ENCODE data around the gene PSEN1.

Gene PSEN1

GRCh38 chr14:73250781-73251500, 114.6 kb downstream of the PSEN1 start:
- DNase-seq: no peak
- Histone ChIP-seq H3K9me3 (ENCODE audit: control insufficient read depth, low read length) (no peaks in the 10 kb centered on the region), H3K27ac (ENCODE audit: insufficient read depth, low read length, poor library complexity, severe bottlenecking) (no peak overlapping the region), H3K4me1 (ENCODE audit: control insufficient read depth, insufficient read depth, low read length, poor library complexity, severe bottlenecking) (peaks cover 3% of the 10 kb centered on the region), H3K27me3 (replicated peaks; ENCODE audit: control insufficient read depth, insufficient read depth, low read length, poor library complexity, severe bottlenecking) (no peaks in the 10 kb centered on the region), H3K4me3 (ENCODE audit: insufficient read depth, low read depth, low read length, poor library complexity, severe bottlenecking) (no peak overlapping the region), H3K36me3 (ENCODE audit: control insufficient read depth, insufficient read depth, low read length) (no peaks in the 10 kb centered on the region)

DNA sequence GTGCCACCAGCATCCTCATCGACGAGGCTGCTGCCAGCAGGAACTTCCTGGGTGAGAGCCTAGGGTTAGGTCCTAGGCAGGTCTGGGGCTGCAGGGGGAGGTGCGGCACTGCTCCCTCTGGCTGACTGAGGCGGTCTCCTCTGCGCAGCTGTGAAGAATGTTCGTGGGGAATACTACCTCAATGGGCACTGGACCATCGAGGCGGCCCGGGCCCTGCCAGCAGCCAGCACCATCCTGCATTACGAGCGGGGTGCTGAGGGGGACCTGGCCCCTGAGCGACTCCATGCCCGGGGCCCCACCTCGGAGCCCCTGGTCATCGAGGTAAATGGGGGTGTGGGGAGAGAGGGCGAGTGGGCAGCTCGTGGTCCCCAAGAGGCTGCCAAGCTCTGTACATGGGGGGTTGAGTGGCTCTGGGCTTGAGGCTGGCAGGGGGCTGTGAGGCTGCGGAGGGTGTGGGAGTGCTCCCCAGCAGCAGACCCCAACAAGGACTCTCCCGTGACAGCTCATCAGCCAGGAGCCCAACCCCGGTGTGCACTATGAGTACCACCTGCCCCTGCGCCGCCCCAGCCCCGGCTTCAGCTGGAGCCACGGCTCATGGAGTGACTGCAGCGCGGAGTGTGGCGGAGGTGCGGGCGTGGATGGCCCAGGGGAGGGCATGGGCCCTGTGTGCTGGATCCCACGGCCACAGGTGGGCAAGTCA, 115.4 kb downstream of the PSEN1 start:
- no peaks in the 10 kb centered on the region for H3K27me3 ChIP-seq (replicated peaks; ENCODE audit: control insufficient read depth, insufficient read depth, low read length, poor library complexity, severe bottlenecking)
- H3K4me3 ChIP-seq (ENCODE audit: insufficient read depth, low read depth, low read length, poor library complexity, severe bottlenecking): no peak overlapping the region
- H3K4me1 ChIP-seq (ENCODE audit: control insufficient read depth, insufficient read depth, low read length, poor library complexity, severe bottlenecking): no peaks in the 10 kb centered on the region
- H3K36me3 ChIP-seq (ENCODE audit: control insufficient read depth, insufficient read depth, low read length): no peaks in the 10 kb centered on the region
- no peaks in the 10 kb centered on the region for H3K9me3 ChIP-seq (ENCODE audit: control insufficient read depth, low read length)
- no peak overlapping the region for H3K27ac ChIP-seq (ENCODE audit: insufficient read depth, low read length, poor library complexity, severe bottlenecking)
- no peak for DNase-seq

GRCh38 chr14:73252491-73253322, 116.4 kb downstream of the PSEN1 start:
- no peak overlapping the region for H3K27ac ChIP-seq (ENCODE audit: insufficient read depth, low read length, poor library complexity, severe bottlenecking)
- H3K4me3 ChIP-seq (ENCODE audit: insufficient read depth, low read depth, low read length, poor library complexity, severe bottlenecking): no peak overlapping the region
- no peaks in the 10 kb centered on the region for H3K4me1 ChIP-seq (ENCODE audit: control insufficient read depth, insufficient read depth, low read length, poor library complexity, severe bottlenecking)
- H3K36me3 ChIP-seq (ENCODE audit: control insufficient read depth, insufficient read depth, low read length): no peaks in the 10 kb centered on the region
- DNase-seq: no peak
- no peaks in the 10 kb centered on the region for H3K27me3 ChIP-seq (replicated peaks; ENCODE audit: control insufficient read depth, insufficient read depth, low read length, poor library complexity, severe bottlenecking)
- H3K9me3 ChIP-seq (ENCODE audit: control insufficient read depth, low read length): no peaks in the 10 kb centered on the region

DNA sequence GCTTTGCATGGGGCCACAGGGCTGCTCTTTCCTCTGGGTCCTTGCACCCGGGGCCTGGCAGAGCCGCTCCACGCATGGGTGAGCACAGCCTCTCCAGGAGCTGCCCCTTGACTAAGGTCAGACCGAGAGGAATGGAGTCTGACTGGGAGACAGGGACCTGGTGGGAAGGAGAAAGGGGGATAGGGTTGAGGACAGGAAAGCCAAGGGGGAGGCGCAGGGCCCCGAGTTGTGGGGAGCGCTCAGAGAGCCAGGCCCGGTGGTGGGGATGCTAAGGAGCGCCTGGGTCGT, 117.0 kb downstream of the PSEN1 start:
- H3K27ac ChIP-seq (ENCODE audit: insufficient read depth, low read length, poor library complexity, severe bottlenecking): no peak overlapping the region
- no peak for DNase-seq
- H3K9me3 ChIP-seq (ENCODE audit: control insufficient read depth, low read length): no peaks in the 10 kb centered on the region
- H3K4me3 ChIP-seq (ENCODE audit: insufficient read depth, low read depth, low read length, poor library complexity, severe bottlenecking): no peak overlapping the region
- H3K36me3 ChIP-seq (ENCODE audit: control insufficient read depth, insufficient read depth, low read length): no peaks in the 10 kb centered on the region
- no peaks in the 10 kb centered on the region for H3K4me1 ChIP-seq (ENCODE audit: control insufficient read depth, insufficient read depth, low read length, poor library complexity, severe bottlenecking)
- H3K27me3 ChIP-seq (replicated peaks; ENCODE audit: control insufficient read depth, insufficient read depth, low read length, poor library complexity, severe bottlenecking): no peaks in the 10 kb centered on the region

DNA sequence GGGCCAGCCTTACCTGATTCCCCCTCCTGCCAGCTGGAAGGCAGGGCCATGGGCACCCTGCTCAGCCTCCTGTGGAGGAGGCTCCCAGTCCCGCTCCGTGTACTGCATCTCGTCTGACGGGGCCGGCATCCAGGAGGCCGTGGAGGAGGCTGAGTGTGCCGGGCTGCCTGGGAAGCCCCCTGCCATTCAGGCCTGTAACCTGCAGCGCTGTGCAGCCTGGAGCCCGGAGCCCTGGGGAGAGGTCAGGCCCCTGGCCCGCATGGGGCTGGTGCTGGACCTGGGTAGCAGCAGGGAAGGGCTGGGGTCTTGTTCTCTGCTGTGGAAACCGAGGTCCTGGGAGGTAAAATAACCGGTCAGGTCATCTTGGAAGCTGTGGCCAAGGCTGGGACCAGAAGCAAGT, 117.4 kb downstream of the PSEN1 start:
- H3K27me3 ChIP-seq (replicated peaks; ENCODE audit: control insufficient read depth, insufficient read depth, low read length, poor library complexity, severe bottlenecking): no peaks in the 10 kb centered on the region
- H3K27ac ChIP-seq (ENCODE audit: insufficient read depth, low read length, poor library complexity, severe bottlenecking): no peak overlapping the region
- H3K4me1 ChIP-seq (ENCODE audit: control insufficient read depth, insufficient read depth, low read length, poor library complexity, severe bottlenecking): no peaks in the 10 kb centered on the region
- DNase-seq: no peak
- no peak overlapping the region for H3K4me3 ChIP-seq (ENCODE audit: insufficient read depth, low read depth, low read length, poor library complexity, severe bottlenecking)
- no peaks in the 10 kb centered on the region for H3K36me3 ChIP-seq (ENCODE audit: control insufficient read depth, insufficient read depth, low read length)
- H3K9me3 ChIP-seq (ENCODE audit: control insufficient read depth, low read length): no peaks in the 10 kb centered on the region

GRCh38 chr14:73254247-73255004, 118.1 kb downstream of the PSEN1 start:
- Histone ChIP-seq H3K4me3 (ENCODE audit: insufficient read depth, low read depth, low read length, poor library complexity, severe bottlenecking) (no peak overlapping the region), H3K36me3 (ENCODE audit: control insufficient read depth, insufficient read depth, low read length) (no peaks in the 10 kb centered on the region), H3K4me1 (ENCODE audit: control insufficient read depth, insufficient read depth, low read length, poor library complexity, severe bottlenecking) (no peaks in the 10 kb centered on the region), H3K27me3 (replicated peaks; ENCODE audit: control insufficient read depth, insufficient read depth, low read length, poor library complexity, severe bottlenecking) (no peaks in the 10 kb centered on the region), H3K27ac (ENCODE audit: insufficient read depth, low read length, poor library complexity, severe bottlenecking) (no peak overlapping the region), H3K9me3 (ENCODE audit: control insufficient read depth, low read length) (no peaks in the 10 kb centered on the region)
- no peak for DNase-seq

GRCh38 chr14:73255005-73255400, 118.7 kb downstream of the PSEN1 start:
- H3K36me3 ChIP-seq (ENCODE audit: control insufficient read depth, insufficient read depth, low read length): no peaks in the 10 kb centered on the region

DNA sequence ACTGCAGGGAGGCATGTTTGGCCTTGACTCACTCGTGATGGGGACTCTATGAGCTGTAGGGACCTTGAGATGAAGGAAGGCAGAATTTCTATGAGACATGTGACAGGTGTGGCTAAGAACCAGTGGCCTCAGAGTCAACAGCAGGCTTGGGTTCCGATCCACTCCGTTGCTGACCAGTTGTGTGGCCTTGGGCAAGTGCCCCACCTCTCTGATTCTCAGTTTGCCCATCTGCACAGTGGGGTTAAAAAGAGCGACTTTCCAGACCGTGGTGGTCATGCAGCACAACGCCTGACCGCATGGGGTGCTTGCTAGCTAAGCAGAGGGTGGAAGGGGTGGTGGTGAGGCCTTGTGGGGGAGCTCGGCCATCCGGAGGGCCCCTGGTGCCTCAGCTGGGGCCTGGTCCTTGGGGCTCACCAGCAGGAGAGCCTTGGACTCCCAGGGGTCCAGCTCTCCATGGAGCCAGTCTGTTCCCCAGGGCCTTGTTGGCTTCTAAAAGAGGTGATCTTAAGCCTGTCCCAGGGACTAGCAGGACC, 119.5 kb downstream of the PSEN1 start:
- DNase-seq: no peak
- no peaks in the 10 kb centered on the region for H3K27me3 ChIP-seq (replicated peaks; ENCODE audit: control insufficient read depth, insufficient read depth, low read length, poor library complexity, severe bottlenecking)
- H3K4me1 ChIP-seq (ENCODE audit: control insufficient read depth, insufficient read depth, low read length, poor library complexity, severe bottlenecking): no peaks in the 10 kb centered on the region
- H3K4me3 ChIP-seq (ENCODE audit: insufficient read depth, low read depth, low read length, poor library complexity, severe bottlenecking): no peak overlapping the region
- H3K27ac ChIP-seq (ENCODE audit: insufficient read depth, low read length, poor library complexity, severe bottlenecking): no peak overlapping the region
- no peaks in the 10 kb centered on the region for H3K9me3 ChIP-seq (ENCODE audit: control insufficient read depth, low read length)
- H3K36me3 ChIP-seq (ENCODE audit: control insufficient read depth, insufficient read depth, low read length): no peaks in the 10 kb centered on the region

More at GRCh38 chr14:73255005-73255400, 118.7 kb downstream of the PSEN1 start:
- DNase-seq: no peak
- H3K27ac ChIP-seq (ENCODE audit: insufficient read depth, low read length, poor library complexity, severe bottlenecking): no peak overlapping the region
- H3K27me3 ChIP-seq (replicated peaks; ENCODE audit: control insufficient read depth, insufficient read depth, low read length, poor library complexity, severe bottlenecking): no peaks in the 10 kb centered on the region
- H3K4me1 ChIP-seq (ENCODE audit: control insufficient read depth, insufficient read depth, low read length, poor library complexity, severe bottlenecking): no peaks in the 10 kb centered on the region
- no peaks in the 10 kb centered on the region for H3K9me3 ChIP-seq (ENCODE audit: control insufficient read depth, low read length)
- no peak overlapping the region for H3K4me3 ChIP-seq (ENCODE audit: insufficient read depth, low read depth, low read length, poor library complexity, severe bottlenecking)

GRCh38 chr14:73258076-73258475, 121.8 kb downstream of the PSEN1 start:
- H3K4me3 ChIP-seq (ENCODE audit: insufficient read depth, low read depth, low read length, poor library complexity, severe bottlenecking): no peak overlapping the region
- H3K27me3 ChIP-seq (replicated peaks; ENCODE audit: control insufficient read depth, insufficient read depth, low read length, poor library complexity, severe bottlenecking): no peaks in the 10 kb centered on the region
- H3K9me3 ChIP-seq (ENCODE audit: control insufficient read depth, low read length): no peaks in the 10 kb centered on the region
- no peak for DNase-seq
- H3K36me3 ChIP-seq (ENCODE audit: control insufficient read depth, insufficient read depth, low read length): no peaks in the 10 kb centered on the region
- H3K4me1 ChIP-seq (ENCODE audit: control insufficient read depth, insufficient read depth, low read length, poor library complexity, severe bottlenecking): no peaks in the 10 kb centered on the region
- H3K27ac ChIP-seq (ENCODE audit: insufficient read depth, low read length, poor library complexity, severe bottlenecking): no peak overlapping the region
